Activated T-helper 2 cell treated with anti-CD3 and anti-CD28 coated beads, Interferon-gamma antibody, Interleukin-2, Interleukin-4, amounts not matched to agents 10 μg/mL and 5 μg/mL and 100 μg/mL, durations not matched to agents 14 hours and 24 hours and 36 hours (primary cell): ENCODE data around the gene HOXC11. TPM values are rescaled to one million over a fixed set of nuclear protein-coding genes. Genes with fewer than 3 reads are reported as not detected.

Source experiments
- DNase-seq: peaks from one replicate; pipeline ENCODE4 v3.0.0; 2021; ENCODE audit warnings: low spot score
- H3K27ac Mint-ChIP-seq: one replicate; pipeline ENCODE4 v1.8.0; 2021; ENCODE audit warnings: mixed read lengths
- H3K27me3 Mint-ChIP-seq: one replicate; pipeline ENCODE4 v1.8.0; 2021; ENCODE audit warnings: low read depth, mixed read lengths
- H3K36me3 Mint-ChIP-seq: one replicate; pipeline ENCODE4 v1.8.0; 2021; ENCODE audit warnings: low read depth, mixed read lengths
- H3K4me1 Mint-ChIP-seq: one replicate; pipeline ENCODE4 v1.8.0; 2021; ENCODE audit warnings: low read depth, mixed read lengths
- H3K4me3 Mint-ChIP-seq: one replicate; pipeline ENCODE4 v1.8.0; 2021; ENCODE audit warnings: low read depth, mild to moderate bottlenecking, moderate library complexity, mixed read lengths
- H3K9me3 Mint-ChIP-seq: one replicate; pipeline ENCODE4 v1.8.0; 2021; ENCODE audit warnings: mixed read lengths
- intact Hi-C: fragments of 100-400 bp; cut with micrococcal nuclease; formaldehyde crosslinking; loops from one replicate; pipeline ENCODE4 v1.15.1; 2023
- total RNA-seq: library from RNA; stranded (reverse); gene quantifications from 2 replicates; pipeline ENCODE4 v1.2.3, GENCODE V29; 2022

HOXC11 gene
- not detected in 2 replicates for total RNA-seq

GRCh38 chr12:53972722-53973235 lies at the start of gene HOXC11:
Gene HOXC11, plus strand, starts transcription at chr12:53973126. Its CDS starts 116 bp downstream, at chr12:53973242.
- intact Hi-C loops: loop anchor here (5.0 kb wide), 1 partner anchor 35 kb away; the partner anchor contains the start of gene HOXC13
- H3K27me3 Mint-ChIP-seq: peaks cover 81% of the 10 kb centered on the region
- peaks cover 6% of the 10 kb centered on the region for H3K4me1 Mint-ChIP-seq
- no peak within 1 kb of the TSS for H3K27ac Mint-ChIP-seq
- H3K36me3 Mint-ChIP-seq: peaks cover 2% of the 10 kb centered on the region
- H3K4me3 Mint-ChIP-seq: no peak within 1 kb of the TSS
- no peak for DNase-seq
- no peaks in the 10 kb centered on the region for H3K9me3 Mint-ChIP-seq

DNA sequence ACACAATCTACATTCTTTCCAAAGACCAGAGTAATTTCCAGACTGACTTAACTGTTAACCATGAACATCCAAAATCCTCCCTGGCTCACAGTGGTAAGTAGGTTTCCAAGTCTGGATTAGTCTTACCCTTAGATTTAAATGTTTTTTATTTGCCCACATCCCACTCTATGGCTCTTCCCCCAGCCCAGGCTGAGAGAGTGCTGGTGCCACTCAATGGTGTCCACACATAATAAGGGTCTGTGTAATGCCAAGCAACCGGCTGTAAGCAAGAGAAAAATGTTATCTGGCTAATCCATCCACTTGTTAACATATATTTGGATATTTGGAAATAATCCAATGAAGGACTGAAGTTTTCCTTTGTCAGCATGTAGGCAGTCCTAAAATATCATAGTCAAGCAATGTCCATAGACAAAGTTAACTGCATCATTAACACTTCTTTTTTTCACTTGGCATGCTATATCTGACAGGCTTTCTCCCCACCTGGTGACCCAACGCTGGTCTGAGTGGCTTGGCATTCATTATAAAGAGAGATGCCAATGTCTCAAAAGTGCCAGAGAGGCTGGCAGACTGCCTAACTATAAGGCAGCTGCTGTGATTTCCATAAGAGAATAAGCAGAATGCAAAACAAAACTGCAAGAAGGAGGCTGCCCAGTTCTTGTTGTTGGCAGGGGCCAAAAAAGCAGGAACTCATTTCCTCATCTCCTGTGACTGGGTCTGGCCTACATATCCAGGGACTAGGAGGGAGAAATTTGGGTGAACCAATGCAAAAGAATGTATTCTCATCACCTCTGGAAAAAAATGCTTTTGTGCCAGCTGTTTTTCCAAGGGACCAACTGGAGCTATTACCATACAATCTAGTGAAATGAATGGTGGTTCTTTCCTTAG lies 48.2 kb upstream of the HOXC11 start:
- Mint-ChIP-seq H3K27ac (no peak overlapping the region), H3K9me3 (no peaks in the 10 kb centered on the region), H3K4me1 (no peaks in the 10 kb centered on the region), H3K27me3 (peaks cover 86% of the 10 kb centered on the region), H3K36me3 (no peaks in the 10 kb centered on the region), H3K4me3 (no peak overlapping the region)
- intact Hi-C loops: loop anchor here (5.0 kb wide), 1 partner anchor 38 kb away; no protein-coding TSS in a partner anchor
- no peak for DNase-seq

DNA sequence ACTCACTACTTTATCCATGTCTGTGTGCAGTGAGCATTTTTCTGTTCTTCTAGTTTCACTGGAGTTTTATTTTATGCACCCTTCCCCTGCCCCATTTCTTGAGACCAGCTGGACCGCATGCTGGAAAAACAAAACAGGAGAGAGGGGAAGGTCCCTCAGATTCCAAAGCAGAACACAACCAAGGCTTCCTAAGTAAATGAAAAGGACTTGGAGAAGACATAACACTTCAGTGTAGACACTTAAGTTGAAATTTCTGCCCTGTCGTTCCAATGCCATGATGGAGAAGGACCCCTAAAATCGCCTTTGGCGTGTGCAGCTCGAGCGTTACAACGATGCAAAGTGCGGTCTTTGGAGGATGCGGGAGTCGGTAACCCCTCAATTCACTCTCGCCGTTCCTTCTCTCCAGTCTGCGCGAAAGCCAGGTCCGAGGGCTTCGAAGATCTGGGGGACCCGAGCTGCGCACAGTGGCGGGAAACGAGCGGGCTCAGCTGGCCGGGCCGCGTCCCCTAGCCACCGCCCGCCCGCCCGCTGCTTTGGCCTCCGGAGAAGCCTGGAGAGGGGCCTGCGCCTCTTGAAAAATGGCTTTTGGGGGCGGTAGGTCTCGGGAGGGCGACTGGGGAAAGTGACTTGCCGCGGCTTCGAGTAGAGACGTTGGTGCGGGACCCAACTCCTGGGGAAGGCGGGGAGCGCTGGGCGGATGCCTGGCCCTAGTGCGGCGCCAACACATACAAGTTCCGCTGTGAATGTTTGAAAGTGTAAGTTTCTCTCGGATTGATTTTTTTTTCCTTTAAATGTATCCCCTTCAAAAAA lies 45.5 kb upstream of the HOXC11 start:
- Mint-ChIP-seq H3K9me3 (no peaks in the 10 kb centered on the region), H3K27me3 (peaks cover 89% of the 10 kb centered on the region), H3K4me3 (no peak overlapping the region), H3K36me3 (no peaks in the 10 kb centered on the region), H3K4me1 (no peaks in the 10 kb centered on the region), H3K27ac (no peak overlapping the region)
- DNase-seq: no peak
- intact Hi-C loops: loop anchor here (5.0 kb wide), 1 partner anchor 35 kb away; no protein-coding TSS in a partner anchor

GRCh38 chr12:53928054-53928835 lies 44.7 kb upstream of the HOXC11 start:
- H3K27me3 Mint-ChIP-seq: peaks cover 90% of the 10 kb centered on the region
- no peaks in the 10 kb centered on the region for H3K4me1 Mint-ChIP-seq
- DNase-seq: no peak
- no peak overlapping the region for H3K4me3 Mint-ChIP-seq
- H3K9me3 Mint-ChIP-seq: no peaks in the 10 kb centered on the region
- no peaks in the 10 kb centered on the region for H3K36me3 Mint-ChIP-seq
- H3K27ac Mint-ChIP-seq: no peak overlapping the region
- intact Hi-C loops: loop anchor here (5.0 kb wide), 1 partner anchor 34 kb away; no protein-coding TSS in a partner anchor

DNA sequence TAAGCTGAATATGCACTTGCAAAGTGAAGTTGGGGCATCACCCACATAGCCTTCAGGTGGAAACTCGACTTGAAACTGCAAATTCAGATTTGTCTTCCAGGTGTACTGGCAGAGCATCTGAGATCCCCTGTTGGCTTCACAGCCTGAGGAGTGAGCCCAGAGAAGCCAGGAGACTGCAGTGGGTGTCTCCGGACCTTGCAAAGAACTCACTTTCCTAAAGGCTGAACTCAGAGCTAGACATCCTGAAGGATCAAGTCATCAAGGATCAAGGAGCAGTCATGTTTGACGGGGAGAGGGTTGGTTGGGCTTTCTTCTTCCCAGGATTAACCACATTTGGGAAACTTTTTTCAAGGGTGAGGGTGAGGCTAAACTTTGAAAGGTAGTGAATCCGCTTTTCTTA lies 43.4 kb upstream of the HOXC11 start:
- Mint-ChIP-seq H3K27ac (no peak overlapping the region), H3K36me3 (no peaks in the 10 kb centered on the region), H3K4me1 (no peaks in the 10 kb centered on the region), H3K27me3 (peaks cover 92% of the 10 kb centered on the region), H3K4me3 (no peak overlapping the region), H3K9me3 (no peaks in the 10 kb centered on the region)
- DNase-seq: no peak
- intact Hi-C loops: loop anchor here (5.0 kb wide), 1 partner anchor 33 kb away; no protein-coding TSS in a partner anchor

GRCh38 chr12:53930591-53931255 lies 42.2 kb upstream of the HOXC11 start:
- no peaks in the 10 kb centered on the region for H3K36me3 Mint-ChIP-seq
- no peak for DNase-seq
- no peak overlapping the region for H3K27ac Mint-ChIP-seq
- H3K4me3 Mint-ChIP-seq: no peak overlapping the region
- intact Hi-C loops: loop anchor here (5.0 to 10.0 kb wide), 2 partner anchors 64 to 233 kb away; no protein-coding TSS in a partner anchor
- no peaks in the 10 kb centered on the region for H3K9me3 Mint-ChIP-seq
- no peaks in the 10 kb centered on the region for H3K4me1 Mint-ChIP-seq
- H3K27me3 Mint-ChIP-seq: peaks cover 92% of the 10 kb centered on the region

GRCh38 chr12:53931844-53932581 lies 40.9 kb upstream of the HOXC11 start:
- no peak overlapping the region for H3K4me3 Mint-ChIP-seq
- no peaks in the 10 kb centered on the region for H3K36me3 Mint-ChIP-seq
- DNase-seq: no peak
- no peak overlapping the region for H3K27ac Mint-ChIP-seq
- intact Hi-C loops: loop anchor here (5.0 to 10.0 kb wide), 2 partner anchors 63 to 235 kb away; no protein-coding TSS in a partner anchor
- H3K9me3 Mint-ChIP-seq: no peaks in the 10 kb centered on the region
- no peaks in the 10 kb centered on the region for H3K4me1 Mint-ChIP-seq
- peaks cover 92% of the 10 kb centered on the region for H3K27me3 Mint-ChIP-seq

- DNase-seq: no peak
- H3K27me3 Mint-ChIP-seq: peaks cover 93% of the 10 kb centered on the region
- intact Hi-C loops: loop anchor here (5.0 to 10.0 kb wide), 2 partner anchors 62 to 236 kb away; no protein-coding TSS in a partner anchor
- H3K4me1 Mint-ChIP-seq: no peaks in the 10 kb centered on the region
- no peak overlapping the region for H3K27ac Mint-ChIP-seq
- no peak overlapping the region for H3K4me3 Mint-ChIP-seq
- H3K36me3 Mint-ChIP-seq: no peaks in the 10 kb centered on the region
- H3K9me3 Mint-ChIP-seq: no peaks in the 10 kb centered on the region
These were observed 40.0 kb upstream of the HOXC11 start for GRCh38 chr12:53932915-53933314.

DNA sequence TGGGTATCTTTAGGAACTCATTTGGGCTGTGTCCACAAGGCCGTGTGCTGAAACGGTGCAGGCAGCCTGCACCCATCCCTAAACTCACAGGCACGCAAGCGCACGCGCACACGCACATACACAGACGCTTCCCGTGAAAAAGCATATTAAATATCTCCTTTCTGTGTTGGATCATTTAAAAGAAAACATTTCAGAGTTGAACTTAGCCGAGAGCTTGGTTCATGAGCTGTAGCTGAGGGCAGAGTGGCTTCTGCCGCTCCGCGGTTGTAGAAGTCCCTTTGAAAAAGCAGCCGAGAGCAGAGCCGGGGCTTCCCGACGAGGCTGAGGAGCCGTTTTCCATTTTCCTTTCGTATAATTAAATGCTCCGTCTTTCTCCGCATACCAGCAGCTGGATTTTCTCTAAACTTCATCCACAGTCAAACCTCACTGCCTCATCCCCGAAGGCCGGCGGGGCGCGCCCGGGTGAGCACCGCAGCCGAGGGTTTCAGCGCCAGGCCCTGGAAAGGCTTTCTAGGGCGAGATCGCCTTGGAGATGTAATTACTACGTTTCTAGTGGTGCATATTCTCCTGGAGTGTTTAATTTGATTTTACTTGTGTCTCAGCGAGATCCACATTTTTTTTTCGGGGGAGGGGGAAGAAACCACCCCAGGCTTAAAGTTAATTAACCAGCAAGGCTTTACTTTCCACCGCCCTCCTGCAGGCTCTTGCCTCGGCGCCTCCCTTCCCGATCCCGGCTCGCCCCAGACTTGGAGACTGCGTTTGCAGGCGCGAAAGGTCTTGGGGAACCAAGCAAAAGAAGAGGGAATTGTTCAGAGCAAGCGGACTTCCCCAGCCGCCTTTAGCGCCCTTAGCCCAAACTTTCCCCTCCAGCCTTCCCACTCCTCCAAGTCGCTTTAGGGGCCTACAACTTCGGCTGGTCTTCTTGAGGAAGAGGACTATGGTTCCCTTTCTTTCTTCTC lies 37.3 kb upstream of the HOXC11 start:
- DNase-seq: no peak
- intact Hi-C loops: loop anchor here (1.0 to 10.0 kb wide), 3 partner anchors 19 to 59 kb away; partner anchors contain the start of genes HOTAIR, HOXC11 and HOXC12
- Mint-ChIP-seq H3K9me3 (no peaks in the 10 kb centered on the region), H3K4me1 (no peaks in the 10 kb centered on the region), H3K4me3 (no peak overlapping the region), H3K27ac (no peak overlapping the region), H3K36me3 (no peaks in the 10 kb centered on the region), H3K27me3 (peaks cover 90% of the 10 kb centered on the region)

DNA sequence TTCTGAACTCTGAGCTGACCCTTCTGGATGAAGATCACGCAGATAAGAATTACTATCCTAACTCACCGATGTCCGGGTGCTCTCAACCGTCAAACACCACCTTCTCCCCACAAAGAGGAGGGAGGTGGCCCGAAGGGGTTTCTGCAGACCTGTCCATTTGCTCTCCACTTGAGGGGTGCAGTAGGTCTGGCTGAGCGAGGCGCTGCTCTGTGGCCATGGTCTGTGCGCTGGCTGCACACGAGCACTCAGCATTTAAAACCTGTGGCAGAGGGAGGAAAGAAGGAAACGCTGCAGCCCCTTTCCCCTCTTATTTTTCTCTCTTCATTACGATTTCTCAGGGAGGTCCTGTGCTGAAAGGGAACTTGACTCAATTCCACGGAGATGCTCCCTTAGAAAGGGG lies 35.8 kb upstream of the HOXC11 start:
- H3K4me3 Mint-ChIP-seq: no peak overlapping the region
- intact Hi-C loops: loop anchor here (5.0 to 10.0 kb wide), 2 partner anchors 35 to 58 kb away; partner anchors contain the start of genes HOTAIR and HOXC11
- no peak for DNase-seq
- peaks cover 91% of the 10 kb centered on the region for H3K27me3 Mint-ChIP-seq
- H3K4me1 Mint-ChIP-seq: no peaks in the 10 kb centered on the region
- no peak overlapping the region for H3K27ac Mint-ChIP-seq
- no peaks in the 10 kb centered on the region for H3K36me3 Mint-ChIP-seq
- no peaks in the 10 kb centered on the region for H3K9me3 Mint-ChIP-seq
